HepG2 (cell line): ENCODE results near the gene BBOX1. TPM values are rescaled to one million over a fixed set of nuclear protein-coding genes. Genes with fewer than 3 reads are reported as not detected.

Experiments used
- ATF2 ChIP-seq: sonication (generic); formaldehyde crosslinking; IDR thresholded peaks from 2 replicates; pipeline ENCODE4 v1.4.0; 2020; ENCODE audit warnings: missing genetic modification reagents
- BATF2 ChIP-seq: sonication (generic); formaldehyde crosslinking; IDR thresholded peaks from 2 replicates; pipeline ENCODE4 v1.8.0; 2022; ENCODE audit warnings: mild to moderate bottlenecking, missing genetic modification reagents, moderate library complexity
- CBX2 ChIP-seq, 2 experiments: fragments of 200-600 bp in 1 of 2; sonication (generic); formaldehyde crosslinking in 1 of 2; IDR thresholded peaks; 2 replicates each; pipeline versions ENCODE4 v1.7.0 to v1.8.1; 2018 to 2022; ENCODE audit warnings: low read depth in 2 of 2, low read length in 1 of 2, mild to moderate bottlenecking in 1 of 2, missing genetic modification reagents in 1 of 2
- DR1 ChIP-seq: sonication (generic); formaldehyde crosslinking; IDR thresholded peaks from 2 replicates; pipeline ENCODE4 v1.8.0; 2021; ENCODE audit warnings: mild to moderate bottlenecking, missing genetic modification reagents, inconsistent platforms
- FOXA1 ChIP-seq, 2 experiments: fragments of 450-650 bp in 1 of 2; sonication (generic) in 1 of 2; formaldehyde crosslinking in 1 of 2; IDR thresholded peaks; 2 replicates each; pipeline versions ENCODE4 v1.4.0 to v1.6.1; 2016 to 2020; ENCODE audit warnings: missing genetic modification reagents in 1 of 2
- GABPB1 ChIP-seq: IDR thresholded peaks from 2 replicates; pipeline ENCODE4 v1.6.1; 2016; ENCODE audit warnings: mild to moderate bottlenecking, missing genetic modification reagents, moderate library complexity, missing compliant biosample characterization
- GZF1 ChIP-seq: sonication (generic); formaldehyde crosslinking; IDR thresholded peaks from 2 replicates; pipeline ENCODE4 v1.5.1; 2020; ENCODE audit warnings: mild to moderate bottlenecking, missing genetic modification reagents
- HMGA1 ChIP-seq: sonication (generic); formaldehyde crosslinking; conservative IDR thresholded peaks from 2 replicates; pipeline ENCODE4 v1.4.0; 2020; ENCODE audit warnings: missing genetic modification reagents
- HMGXB4 ChIP-seq, 2 experiments: sonication (generic) in 1 of 2; formaldehyde crosslinking in 1 of 2; IDR thresholded peaks; 2 replicates each; pipeline versions ENCODE4 v1.4.0 to v1.6.1; 2018 to 2020; ENCODE audit warnings: missing genetic modification reagents in 2 of 2, borderline replicate concordance in 1 of 2, low read depth in 1 of 2, mild to moderate bottlenecking in 1 of 2, missing biosample characterization in 1 of 2
- NCOA2 ChIP-seq: sonication (generic); formaldehyde crosslinking; IDR thresholded peaks from 2 replicates; pipeline ENCODE4 v1.8.0; 2022; ENCODE audit warnings: inconsistent platforms
- NR2F6 ChIP-seq, 2 experiments: IDR thresholded peaks; 2 replicates each; pipeline ENCODE4 v1.6.1; 2016; ENCODE audit warnings: antibody characterized with exemption in 1 of 2, mild to moderate bottlenecking in 1 of 2
- POGZ ChIP-seq: sonication (generic); formaldehyde crosslinking; IDR thresholded peaks from 2 replicates; pipeline ENCODE4 v1.4.0; 2020; ENCODE audit warnings: mild to moderate bottlenecking, missing genetic modification reagents
- SRSF4 ChIP-seq: fragments of 200-400 bp; formaldehyde crosslinking; IDR thresholded peaks from one replicate; pipeline ENCODE4 v1.6.1; 2018; ENCODE audit warnings: mild to moderate bottlenecking, low read depth, low read length, moderate library complexity; ENCODE audit not compliant: poor library complexity, severe bottlenecking
- ZFP36 ChIP-seq: fragments of 150-350 bp; IDR thresholded peaks from 2 replicates; pipeline ENCODE4 v1.6.1; 2018; ENCODE audit warnings: borderline replicate concordance, low read length, low read depth; ENCODE audit not compliant: partially characterized antibody
- ZMYM2 ChIP-seq: sonication (generic); formaldehyde crosslinking; IDR thresholded peaks from 2 replicates; pipeline ENCODE4 v1.8.0; 2022; ENCODE audit warnings: mild to moderate bottlenecking, missing genetic modification reagents
- ZNF205 ChIP-seq: IDR thresholded peaks from 2 replicates; pipeline ENCODE4 v1.6.1; 2018; ENCODE audit warnings: missing biosample characterization, missing genetic modification reagents
- ZNF260 ChIP-seq: sonication (generic); formaldehyde crosslinking; IDR thresholded peaks from 2 replicates; pipeline ENCODE4 v1.4.0; 2020; ENCODE audit warnings: missing genetic modification reagents, low read depth, mild to moderate bottlenecking, borderline replicate concordance
- ZNF331 ChIP-seq: sonication (generic); formaldehyde crosslinking; IDR thresholded peaks from 2 replicates; pipeline ENCODE4 v1.4.0; 2020; ENCODE audit warnings: missing genetic modification reagents
- ZNF460 ChIP-seq: sonication (generic); formaldehyde crosslinking; IDR thresholded peaks from 2 replicates; pipeline ENCODE4 v1.5.1; 2020; ENCODE audit warnings: missing genetic modification reagents, mild to moderate bottlenecking, borderline replicate concordance
- ZNF614 ChIP-seq: IDR thresholded peaks from 2 replicates; pipeline ENCODE4 v1.6.1; 2018; ENCODE audit warnings: missing biosample characterization, missing genetic modification reagents, inconsistent platforms, borderline replicate concordance
- ZNF710 ChIP-seq: sonication (generic); formaldehyde crosslinking; IDR thresholded peaks from 2 replicates; pipeline ENCODE4 v1.5.0; 2020; ENCODE audit warnings: mild to moderate bottlenecking, missing genetic modification reagents, borderline replicate concordance
- ZNF841 ChIP-seq: sonication (generic); formaldehyde crosslinking; IDR thresholded peaks from 2 replicates; pipeline ENCODE4 v1.8.1; 2023; ENCODE audit warnings: missing genetic modification reagents, borderline replicate concordance
- ZSCAN20 ChIP-seq: sonication (generic); formaldehyde crosslinking; IDR thresholded peaks from 2 replicates; pipeline ENCODE4 v1.4.0; 2020; ENCODE audit warnings: missing genetic modification reagents, mild to moderate bottlenecking, borderline replicate concordance
- polyA plus RNA-seq, 8 experiments: library from polyadenylated mRNA; depleted of rRNA in 3 of 8; stranded (reverse) in 7 of 8; unstranded in 1 of 8; fragments of >200 nt; fragmentation: Illumina TruSeq in 4 of 8; extraction: Trizol in 4 of 8; gene quantifications; 2 replicates each; pipeline versions ENCODE4 v1.2.1 to v1.2.3, GENCODE V29; 2011 to 2016; ENCODE audit warnings: low read depth in 4 of 8, missing spikeins in 1 of 8, mixed read lengths in 1 of 8; ENCODE audit not compliant: insufficient read depth in 1 of 8
- total RNA-seq, 5 experiments: library from RNA; depleted of rRNA; stranded (reverse); fragments of >200 nt; fragmentation: Illumina TruSeq; extraction: Trizol; gene quantifications; 2 replicates each; pipeline ENCODE4 v1.2.3, GENCODE V29; 2016; ENCODE audit warnings: low read depth in 1 of 5

Gene BBOX1
- total and polyA plus RNA-seq, 2 of the 13 experiments (the other 11 are each of a cell fraction or from before 2014, with no cell fraction given): not detected

GRCh38 chr11:27174672-27175210 lies 134.1 kb downstream of the BBOX1 start (continued):
- TF ChIP-seq GABPB1 (CRISPR knock-in tag) (peak; percentile 24; the same call in 1 of the 2 replicates), ZNF331 (CRISPR knock-in tag) (peak; percentile 51; the same call in 1 of the 2 replicates), ZSCAN20 (CRISPR knock-in tag) (no peak), ZNF710 (CRISPR knock-in tag) (no peak), ATF2 (CRISPR knock-in tag) (peak; percentile 64; the same call in 1 of the 2 replicates), BATF2 (CRISPR knock-in tag) (no peak), NR2F6 (IDR thresholded peaks at IDR 0.05) (peak; percentile 84), NR2F6 (CRISPR knock-in tag; IDR thresholded peaks at IDR 0.05) (peak; percentile 96), ZNF614 (CRISPR knock-in tag) (0 out of 2 replicates have a peak, but pooled peaks have one; percentile 41), ZNF841 (CRISPR knock-in tag) (no peak), NCOA2 (CRISPR knock-in tag) (peak; percentile 67; the same call in 1 of the 2 replicates), GZF1 (no peak), ZFP36 (no peak), ZNF260 (CRISPR knock-in tag) (no peak), HMGXB4 (CRISPR knock-in tag; IDR thresholded peaks at IDR 0.05; ENCODE audit: borderline replicate concordance in 1 of 2, low read depth in 1 of 2) (no peak), ZNF460 (peak; percentile 83), HMGA1 (CRISPR knock-in tag) (no peak), ZNF205 (no peak), POGZ (peak; percentile 52; the same call in 1 of the 2 replicates), FOXA1 (IDR thresholded peaks at IDR 0.05) (no peak), FOXA1 (CRISPR knock-in tag; IDR thresholded peaks at IDR 0.05) (0 out of 2 replicates have a peak, but pooled peaks have one; percentile 32), CBX2 (IDR thresholded peaks at IDR 0.05; ENCODE audit: low read depth, low read length) (no peak), CBX2 (CRISPR knock-in tag; IDR thresholded peaks at IDR 0.05; ENCODE audit: low read depth) (no peak), ZMYM2 (CRISPR knock-in tag) (peak; percentile 55; the same call in 1 of the 2 replicates), SRSF4 (no peak), DR1 (CRISPR knock-in tag) (no peak)
